Neural progenitor cell (in vitro differentiated cells): ENCODE measurements around the gene SRP72. TPM values are rescaled to one million over a fixed set of nuclear protein-coding genes. Genes with fewer than 3 reads are reported as not detected.
A peak's percentile ranks its signal among the peaks of the same experiment; 100 is the strongest.

ENCODE experiments used
- DNase-seq: peaks from one replicate; pipeline ENCODE4 v3.0.0-alpha.2; 2016; ENCODE audit warnings: low spot score
- H2AFZ ChIP-seq: fragments of 200-600 bp; sonication (generic); replicated peaks from 2 replicates; pipeline ENCODE4 v1.6.1; 2016; ENCODE audit warnings: antibody characterized with exemption
- H3F3A ChIP-seq: fragments of 200-600 bp; sonication (generic); 2 replicates; pipeline ENCODE4 v1.6.1; 2016; ENCODE audit warnings: antibody characterized with exemption, low read depth
- H3K27ac ChIP-seq: fragments of 200-600 bp; sonication (generic); 2 replicates; pipeline ENCODE4 v1.5.1; 2016; ENCODE audit warnings: mild to moderate bottlenecking
- H3K27me3 ChIP-seq: fragments of 200-600 bp; sonication (generic); 2 replicates; pipeline ENCODE4 v1.6.1; 2016; ENCODE audit warnings: mild to moderate bottlenecking, moderate library complexity
- H3K36me3 ChIP-seq: fragments of 200-600 bp; sonication (generic); 2 replicates; pipeline ENCODE4 v1.5.1; 2016
- H3K4me1 ChIP-seq: fragments of 200-600 bp; sonication (generic); 2 replicates; pipeline ENCODE4 v1.6.1; 2016; ENCODE audit warnings: mixed run types
- H3K4me2 ChIP-seq: fragments of 200-600 bp; sonication (generic); 2 replicates; pipeline ENCODE4 v1.6.1; 2016
- H3K4me3 ChIP-seq: fragments of 200-600 bp; sonication (generic); 2 replicates; pipeline ENCODE4 v1.5.1; 2016
- H3K79me2 ChIP-seq: fragments of 200-600 bp; sonication (generic); 2 replicates; pipeline ENCODE4 v1.6.1; 2016; ENCODE audit warnings: low read depth
- H3K9ac ChIP-seq: fragments of 200-600 bp; sonication (generic); 2 replicates; pipeline ENCODE4 v1.6.1; 2016
- H3K9me3 ChIP-seq: fragments of 200-600 bp; sonication (generic); 2 replicates; pipeline ENCODE4 v1.5.1; 2016; ENCODE audit warnings: low read depth
- H4K20me1 ChIP-seq: fragments of 200-600 bp; sonication (generic); 2 replicates; pipeline ENCODE4 v1.6.1; 2016; ENCODE audit warnings: low read depth
- H3K27ac Mint-ChIP-seq: 3 replicates; pipeline ENCODE4 v1.8.0; 2021; ENCODE audit warnings: mixed read lengths
- H3K27me3 Mint-ChIP-seq: 2 replicates; pipeline ENCODE4 v1.8.0; 2022; ENCODE audit warnings: low read depth, mild to moderate bottlenecking, inconsistent platforms, moderate library complexity, mixed read lengths; ENCODE audit not compliant: insufficient read depth
- H3K36me3 Mint-ChIP-seq: 3 replicates; pipeline ENCODE4 v1.8.0; 2021; ENCODE audit warnings: mixed read lengths
- H3K4me1 Mint-ChIP-seq: 3 replicates; pipeline ENCODE4 v1.8.0; 2021; ENCODE audit warnings: mixed read lengths
- H3K4me3 Mint-ChIP-seq: 3 replicates; pipeline ENCODE4 v1.8.0; 2021; ENCODE audit warnings: mild to moderate bottlenecking, moderate library complexity, mixed read lengths
- H3K9me3 Mint-ChIP-seq: 3 replicates; pipeline ENCODE4 v1.8.0; 2020; ENCODE audit warnings: mixed read lengths
- EZH2 ChIP-seq: fragments of 200-600 bp; sonication (generic); IDR thresholded peaks from 2 replicates; pipeline ENCODE4 v1.6.1; 2017; ENCODE audit warnings: antibody characterized with exemption, mild to moderate bottlenecking, moderate library complexity
- EZH2phosphoT487 ChIP-seq: fragments of 200-600 bp; sonication (generic); IDR thresholded peaks from 2 replicates; pipeline ENCODE4 v1.6.1; 2017; ENCODE audit warnings: antibody characterized with exemption
- total RNA-seq: library from RNA; depleted of rRNA; stranded (reverse); fragments of >200 nt; gene quantifications from 2 replicates; pipeline ENCODE4 v1.2.3, GENCODE V29; 2015; ENCODE audit warnings: low replicate concordance
- TF ChIP-seq, protein P1 (sequence below): fragments of 200-600 bp; sonication (generic); IDR thresholded peaks from 2 replicates; pipeline ENCODE4 v1.5.1; 2017; ENCODE audit warnings: antibody characterized with exemption, mild to moderate bottlenecking

SRP72 gene
- total RNA-seq, 1 donor from 2014 or later, result 114 TPM

DNA sequence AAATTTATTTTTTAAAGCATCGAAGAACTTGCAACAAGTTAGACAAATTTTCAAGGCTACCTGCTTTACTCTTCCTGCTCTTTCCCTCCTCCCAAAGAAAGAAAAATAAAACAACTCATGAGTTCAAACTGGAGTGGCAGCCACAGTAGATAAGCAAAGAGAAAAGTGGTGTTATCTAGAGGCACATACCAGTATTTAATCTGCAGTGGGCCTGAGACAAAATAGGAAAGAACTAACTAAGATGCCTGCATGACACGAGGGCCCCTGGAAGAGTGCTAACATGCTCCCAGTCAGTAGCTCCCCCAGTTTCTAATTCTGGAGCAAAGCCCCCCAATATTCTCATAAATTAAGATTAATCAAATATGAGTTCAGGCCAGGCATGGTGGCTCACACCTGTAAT lies 46.1 kb downstream of the SRP72 start:
- no peak overlapping the region for H3K4me3 ChIP-seq
- H2AFZ ChIP-seq, result no peak overlapping the region
- H3K9me3 ChIP-seq, result no peaks in the 10 kb centered on the region
- Mint-ChIP-seq H3K36me3 (no peaks in the 10 kb centered on the region), H3K4me3 (no peak overlapping the region), H3K4me1 (no peaks in the 10 kb centered on the region), H3K27me3 (no peaks in the 10 kb centered on the region), H3K27ac (no peak overlapping the region), H3K9me3 (no peaks in the 10 kb centered on the region)
- no peaks in the 10 kb centered on the region for H4K20me1 ChIP-seq
- H3K9ac ChIP-seq, result no peak overlapping the region
- H3K79me2 ChIP-seq, result no peaks in the 10 kb centered on the region
- no peaks in the 10 kb centered on the region for H3K36me3 ChIP-seq
- no peak for DNase-seq
- TF ChIP-seq, protein P1, sequence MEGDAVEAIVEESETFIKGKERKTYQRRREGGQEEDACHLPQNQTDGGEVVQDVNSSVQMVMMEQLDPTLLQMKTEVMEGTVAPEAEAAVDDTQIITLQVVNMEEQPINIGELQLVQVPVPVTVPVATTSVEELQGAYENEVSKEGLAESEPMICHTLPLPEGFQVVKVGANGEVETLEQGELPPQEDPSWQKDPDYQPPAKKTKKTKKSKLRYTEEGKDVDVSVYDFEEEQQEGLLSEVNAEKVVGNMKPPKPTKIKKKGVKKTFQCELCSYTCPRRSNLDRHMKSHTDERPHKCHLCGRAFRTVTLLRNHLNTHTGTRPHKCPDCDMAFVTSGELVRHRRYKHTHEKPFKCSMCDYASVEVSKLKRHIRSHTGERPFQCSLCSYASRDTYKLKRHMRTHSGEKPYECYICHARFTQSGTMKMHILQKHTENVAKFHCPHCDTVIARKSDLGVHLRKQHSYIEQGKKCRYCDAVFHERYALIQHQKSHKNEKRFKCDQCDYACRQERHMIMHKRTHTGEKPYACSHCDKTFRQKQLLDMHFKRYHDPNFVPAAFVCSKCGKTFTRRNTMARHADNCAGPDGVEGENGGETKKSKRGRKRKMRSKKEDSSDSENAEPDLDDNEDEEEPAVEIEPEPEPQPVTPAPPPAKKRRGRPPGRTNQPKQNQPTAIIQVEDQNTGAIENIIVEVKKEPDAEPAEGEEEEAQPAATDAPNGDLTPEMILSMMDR, result no peak
- no peak for TF ChIP-seq EZH2
- no peak for TF ChIP-seq EZH2phosphoT487
- H3K4me1 ChIP-seq, result no peaks in the 10 kb centered on the region
- H3K27ac ChIP-seq, result no peak overlapping the region
- H3K4me2 ChIP-seq, result no peak overlapping the region
- H3K27me3 ChIP-seq, result no peaks in the 10 kb centered on the region
- H3F3A ChIP-seq, result no peaks in the 10 kb centered on the region

DNA sequence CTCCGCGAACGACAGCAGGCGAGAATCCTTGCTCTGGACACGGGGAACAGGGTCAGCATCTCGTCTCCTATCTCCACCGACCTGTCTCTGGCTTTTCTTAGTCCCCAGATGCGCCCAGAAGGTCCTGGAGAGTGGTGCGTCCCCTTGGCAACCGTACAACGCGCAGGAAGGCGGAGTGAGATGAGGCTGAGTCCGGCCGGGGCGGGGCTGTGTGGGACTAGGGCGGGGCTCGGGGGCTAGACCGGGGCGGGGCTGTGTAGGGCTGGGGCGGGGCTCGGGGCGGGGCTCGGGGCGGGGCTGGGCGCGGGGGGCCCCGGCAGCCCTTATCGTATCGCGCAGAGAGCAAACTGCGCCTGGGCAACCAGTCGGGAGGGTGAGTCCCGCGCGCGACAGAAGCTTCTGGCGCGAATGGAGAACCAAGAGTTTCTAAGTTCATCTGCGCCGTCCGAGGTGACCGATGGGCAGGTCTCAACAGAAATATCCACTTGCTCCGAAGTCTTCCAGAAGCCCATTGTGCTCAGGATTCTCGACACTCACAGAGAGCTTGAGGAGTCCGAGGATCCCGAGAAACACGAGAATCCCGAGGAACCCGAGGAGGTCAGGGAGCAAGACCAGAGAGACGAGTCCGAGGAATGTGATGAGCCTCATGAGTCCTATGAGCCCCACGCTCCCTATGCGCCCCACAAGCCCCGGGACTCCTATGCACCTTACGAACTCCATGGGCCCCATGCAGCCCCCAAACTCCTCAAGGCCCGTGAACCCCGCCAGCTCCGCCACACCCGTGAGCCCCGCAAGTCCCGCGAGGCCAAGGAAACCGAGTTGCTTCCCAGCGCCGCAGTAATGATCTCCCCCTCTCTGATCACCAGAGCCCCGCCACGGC lies 63.1 kb downstream of the SRP72 start:
- no peaks in the 10 kb centered on the region for H3K36me3 ChIP-seq
- H3K9me3 ChIP-seq, result no peaks in the 10 kb centered on the region
- peaks cover 75% of the 10 kb centered on the region for H3K27me3 ChIP-seq
- H3K4me1 ChIP-seq, result no peaks in the 10 kb centered on the region
- Mint-ChIP-seq H3K9me3 (no peaks in the 10 kb centered on the region), H3K4me1 (peaks cover 5% of the 10 kb centered on the region), H3K4me3 (no peak overlapping the region), H3K27me3 (no peaks in the 10 kb centered on the region), H3K27ac (no peak overlapping the region), H3K36me3 (no peaks in the 10 kb centered on the region)
- H3K27ac ChIP-seq, result no peak overlapping the region
- H3K4me3 ChIP-seq, result peak overlapping the region; percentile 72
- H3K79me2 ChIP-seq, result no peaks in the 10 kb centered on the region
- no peak overlapping the region for H3K9ac ChIP-seq
- DNase-seq, result peak; percentile 94
- H3F3A ChIP-seq, result no peaks in the 10 kb centered on the region
- H2AFZ ChIP-seq, result peak overlapping the region; percentile 99
- H3K4me2 ChIP-seq, result peak overlapping the region; percentile 91
- TF ChIP-seq, protein P1, result no peak
- TF ChIP-seq EZH2 (no peak), EZH2phosphoT487 (no peak)
- H4K20me1 ChIP-seq, result no peaks in the 10 kb centered on the region

DNA sequence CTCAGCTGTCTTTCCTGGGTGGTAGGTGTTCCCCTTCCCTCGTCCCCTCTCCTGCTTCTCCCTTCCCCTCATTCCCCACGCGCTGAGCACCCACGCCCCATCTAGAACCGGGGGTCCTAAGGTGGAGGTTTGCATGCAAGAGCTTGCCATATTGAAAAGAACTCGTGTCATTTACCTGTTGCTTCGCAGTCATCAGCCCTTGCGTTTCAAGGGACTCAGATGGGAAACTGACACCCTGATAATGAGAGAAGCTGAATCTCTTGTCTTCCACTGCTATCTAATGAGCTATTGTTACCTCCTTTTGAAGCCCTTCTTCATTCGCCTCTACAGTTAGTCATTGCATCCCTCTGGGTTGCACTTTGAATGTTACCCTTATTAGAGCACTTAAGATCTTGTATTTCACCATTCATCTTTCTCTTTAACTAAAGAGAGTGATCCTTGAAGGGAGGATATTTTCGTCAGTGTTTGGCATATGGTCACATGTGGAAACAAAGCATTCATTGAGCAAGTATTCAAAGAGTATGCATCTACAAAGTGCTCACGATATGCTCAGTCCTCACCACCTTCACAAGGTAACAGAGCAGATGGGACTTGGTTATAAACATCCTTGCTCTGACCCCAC lies 63.8 kb downstream of the SRP72 start:
- Histone ChIP-seq H2AFZ (peak overlapping the region; percentile 99), H3K9me3 (no peaks in the 10 kb centered on the region), H3F3A (no peaks in the 10 kb centered on the region), H4K20me1 (no peaks in the 10 kb centered on the region), H3K27me3 (peaks cover 75% of the 10 kb centered on the region), H3K4me3 (peak overlapping the region; percentile 72), H3K4me1 (no peaks in the 10 kb centered on the region), H3K27ac (no peak overlapping the region), H3K36me3 (no peaks in the 10 kb centered on the region), H3K4me2 (peak overlapping the region; percentile 91), H3K9ac (no peak overlapping the region), H3K79me2 (no peaks in the 10 kb centered on the region)
- peaks cover 5% of the 10 kb centered on the region for H3K4me1 Mint-ChIP-seq
- H3K27ac Mint-ChIP-seq, result no peak overlapping the region
- H3K4me3 Mint-ChIP-seq, result no peak overlapping the region
- H3K36me3 Mint-ChIP-seq, result no peaks in the 10 kb centered on the region
- TF ChIP-seq, protein P1, result no peak
- TF ChIP-seq EZH2, result peak; percentile 26
- H3K9me3 Mint-ChIP-seq, result no peaks in the 10 kb centered on the region
- no peaks in the 10 kb centered on the region for H3K27me3 Mint-ChIP-seq
- DNase-seq, result no peak
